ENCODE data around the gene DEXI. TPM values are rescaled to one million over a fixed set of nuclear protein-coding genes. Genes with fewer than 3 reads are reported as not detected.

Gene DEXI
- total and polyA plus RNA-seq, 2 of the 13 experiments (the other 11 are each of a cell fraction or from before 2014, with no cell fraction given), result 51.5 to 70.4 TPM

DNA sequence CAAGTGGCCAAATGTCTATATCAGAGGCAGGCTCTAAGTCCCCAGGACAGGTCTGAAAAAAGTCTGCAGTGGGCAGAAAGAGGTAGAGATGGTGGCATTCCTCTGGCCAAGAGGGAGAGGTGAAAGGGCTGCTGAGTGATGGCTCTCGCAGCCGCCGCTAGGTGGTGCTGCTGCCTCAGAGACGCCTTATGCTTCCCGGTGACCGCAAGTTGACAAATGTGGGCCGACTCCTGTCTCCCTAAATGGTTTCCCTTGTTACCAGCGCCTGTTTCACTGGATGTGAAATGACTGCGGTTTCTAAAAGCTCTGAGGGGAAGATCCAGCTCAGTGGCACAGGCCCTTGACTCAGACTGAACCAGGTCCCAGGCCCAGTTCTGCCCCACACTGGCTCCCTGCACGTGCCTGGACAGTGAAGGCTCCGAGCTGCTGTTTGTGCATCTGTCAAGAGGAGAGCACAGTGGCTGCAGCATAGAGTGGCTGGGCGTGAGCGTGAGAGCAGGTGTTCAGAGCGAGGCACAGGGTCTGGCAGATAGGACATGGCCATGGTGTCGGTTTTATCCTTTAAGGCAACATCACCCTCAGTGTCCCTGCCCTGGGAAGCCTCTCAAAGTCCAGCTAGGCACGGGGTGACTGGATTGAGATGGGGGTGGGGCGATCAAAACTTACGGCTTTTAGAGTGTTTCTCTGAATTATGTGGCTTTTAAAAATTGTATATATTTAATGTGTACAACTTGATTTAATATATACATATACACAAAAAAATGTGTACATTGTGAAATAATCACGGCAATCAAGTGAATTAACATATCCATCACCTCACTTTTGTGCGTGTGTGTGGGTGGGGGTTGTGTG lies 22.0 kb upstream of the DEXI start (continued):
- no peak for TF ChIP-seq STAT6 (CRISPR knock-in tag; IDR thresholded peaks at IDR 0.05; ENCODE audit: borderline replicate concordance)
- no peak for TF ChIP-seq ZNF329 (CRISPR knock-in tag; IDR thresholded peaks at IDR 0.05; ENCODE audit: low read depth)
- 0 out of 2 replicates have a peak, but pooled peaks have one; percentile 54 for TF ChIP-seq RFXANK (CRISPR knock-in tag; IDR thresholded peaks at IDR 0.05)
- no peak for TF ChIP-seq BCL6 (CRISPR knock-in tag; IDR thresholded peaks at IDR 0.05)
- TF ChIP-seq AGO2 (optimal IDR thresholded peaks at IDR 0.05; ENCODE audit: low read depth, low read length), result no peak
- TF ChIP-seq, protein P1, sequence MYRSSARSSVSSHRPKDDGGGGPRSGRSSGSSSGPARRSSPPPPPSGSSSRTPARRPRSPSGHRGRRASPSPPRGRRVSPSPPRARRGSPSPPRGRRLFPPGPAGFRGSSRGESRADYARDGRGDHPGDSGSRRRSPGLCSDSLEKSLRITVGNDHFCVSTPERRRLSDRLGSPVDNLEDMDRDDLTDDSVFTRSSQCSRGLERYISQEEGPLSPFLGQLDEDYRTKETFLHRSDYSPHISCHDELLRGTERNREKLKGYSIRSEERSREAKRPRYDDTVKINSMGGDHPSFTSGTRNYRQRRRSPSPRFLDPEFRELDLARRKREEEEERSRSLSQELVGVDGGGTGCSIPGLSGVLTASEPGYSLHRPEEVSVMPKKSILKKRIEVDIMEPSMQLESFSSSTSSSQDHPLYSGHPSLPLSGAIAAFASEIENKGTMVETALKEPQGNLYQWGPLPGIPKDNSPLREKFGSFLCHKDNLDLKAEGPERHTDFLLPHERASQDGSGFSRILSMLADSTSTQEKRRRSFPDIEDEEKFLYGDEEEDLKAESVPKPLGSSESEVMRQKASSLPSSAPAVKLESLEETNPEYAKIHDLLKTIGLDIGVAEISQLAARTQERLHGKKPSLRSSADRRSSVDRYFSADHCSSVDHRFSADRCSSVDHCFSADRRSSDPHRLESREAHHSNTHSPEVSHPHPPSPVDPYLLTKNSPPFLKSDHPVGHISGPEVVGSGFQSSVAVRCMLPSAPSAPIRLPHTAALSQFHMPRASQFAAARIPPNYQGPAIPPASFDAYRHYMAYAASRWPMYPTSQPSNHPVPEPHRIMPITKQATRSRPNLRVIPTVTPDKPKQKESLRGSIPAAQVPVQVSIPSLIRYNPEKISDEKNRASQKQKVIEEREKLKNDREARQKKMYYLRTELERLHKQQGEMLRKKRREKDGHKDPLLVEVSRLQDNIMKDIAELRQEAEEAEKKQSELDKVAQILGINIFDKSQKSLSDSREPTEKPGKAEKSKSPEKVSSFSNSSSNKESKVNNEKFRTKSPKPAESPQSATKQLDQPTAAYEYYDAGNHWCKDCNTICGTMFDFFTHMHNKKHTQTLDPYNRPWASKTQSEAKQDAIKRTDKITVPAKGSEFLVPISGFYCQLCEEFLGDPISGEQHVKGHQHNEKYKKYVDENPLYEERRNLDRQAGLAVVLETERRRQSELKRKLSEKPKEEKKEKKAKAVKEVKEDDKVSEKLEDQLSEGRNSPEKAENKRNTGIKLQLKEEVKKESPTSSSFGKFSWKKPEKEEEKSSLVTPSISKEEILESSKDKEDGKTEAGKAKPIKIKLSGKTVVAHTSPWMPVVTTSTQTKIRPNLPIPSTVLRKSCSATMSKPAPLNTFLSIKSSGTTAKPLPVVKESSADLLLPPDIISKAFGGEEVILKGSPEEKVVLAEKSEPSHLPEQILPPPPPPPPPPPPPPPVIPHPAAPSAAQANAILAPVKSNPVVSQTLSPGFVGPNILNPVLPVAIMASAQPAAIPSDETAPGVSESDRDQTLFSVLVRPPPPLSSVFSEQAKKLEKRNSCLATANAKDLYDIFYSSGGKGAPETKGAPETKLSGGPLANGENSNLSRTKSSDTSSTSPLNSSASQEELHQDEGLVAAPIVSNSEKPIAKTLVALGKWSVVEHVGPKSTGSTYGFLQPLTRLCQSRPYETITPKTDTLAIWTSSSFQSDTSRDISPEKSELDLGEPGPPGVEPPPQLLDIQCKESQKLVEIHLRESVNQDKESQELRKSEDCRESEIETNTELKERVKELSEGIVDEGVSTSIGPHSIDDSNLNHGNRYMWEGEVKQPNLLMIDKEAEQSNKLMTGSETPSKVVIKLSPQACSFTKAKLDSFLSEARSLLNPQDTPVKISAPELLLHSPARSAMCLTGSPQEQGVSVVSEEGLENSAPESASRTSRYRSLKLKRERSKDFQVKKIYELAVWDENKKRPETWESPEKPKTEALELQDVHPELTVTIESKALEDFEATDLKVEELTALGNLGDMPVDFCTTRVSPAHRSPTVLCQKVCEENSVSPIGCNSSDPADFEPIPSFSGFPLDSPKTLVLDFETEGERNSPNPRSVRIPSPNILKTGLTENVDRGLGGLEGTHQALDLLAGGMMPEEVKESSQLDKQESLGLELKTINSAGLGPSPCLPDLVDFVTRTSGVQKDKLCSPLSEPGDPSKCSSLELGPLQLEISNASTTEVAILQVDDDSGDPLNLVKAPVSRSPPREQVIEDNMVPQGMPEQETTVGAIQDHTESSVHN (CRISPR knock-in tag; IDR thresholded peaks at IDR 0.05), result peak; percentile 82; the same call in 1 of the 2 replicates
- TF ChIP-seq KMT2B (CRISPR knock-in tag; IDR thresholded peaks at IDR 0.05), result no peak
- no peak for TF ChIP-seq HNRNPH1 (optimal IDR thresholded peaks at IDR 0.05; ENCODE audit: low read depth, low read length)
- TF ChIP-seq DMTF1 (CRISPR knock-in tag; IDR thresholded peaks at IDR 0.05), result no peak
- peak; percentile 65; the same call in 1 of the 2 replicates for TF ChIP-seq KDM3A (CRISPR knock-in tag; IDR thresholded peaks at IDR 0.05; ENCODE audit: low read depth)
- TF ChIP-seq ZNF451 (CRISPR knock-in tag; IDR thresholded peaks at IDR 0.05), result no peak
- no peak for TF ChIP-seq HMG20B (CRISPR knock-in tag; conservative IDR thresholded peaks at IDR 0.05)
- no peak for TF ChIP-seq ZNF337 (CRISPR knock-in tag; IDR thresholded peaks at IDR 0.05; ENCODE audit: borderline replicate concordance, low read depth)
- TF ChIP-seq SETDB1 (CRISPR knock-in tag; IDR thresholded peaks at IDR 0.05; ENCODE audit: borderline replicate concordance), result no peak
- TF ChIP-seq YEATS2 (CRISPR knock-in tag; IDR thresholded peaks at IDR 0.05; ENCODE audit: borderline replicate concordance), result peak; percentile 65; the same call in 1 of the 2 replicates
